Activated naive CD4-positive, alpha-beta T cell treated with anti-CD3 and anti-CD28 coated beads for 36 hours (primary cell): ENCODE results near the gene FAM83D. TPM values are rescaled to one million over a fixed set of nuclear protein-coding genes. Genes with fewer than 3 reads are reported as not detected.

Experiments
- CTCF ChIA-PET: fragments of 350-600 bp; sonication (Branson Sonifier 250); formaldehyde crosslinking; loops from one replicate; lab custom pipeline; 2021; ENCODE audit warnings: antibody characterized with exemption; lab: Charles Lee
- DNase-seq: peaks from one replicate; pipeline ENCODE4 v3.0.0-alpha.2; 2020
- H3K27ac Mint-ChIP-seq: one replicate; pipeline ENCODE4 v1.8.0; 2021; ENCODE audit warnings: mild to moderate bottlenecking, mixed read lengths
- H3K27me3 Mint-ChIP-seq: one replicate; pipeline ENCODE4 v1.8.0; 2021; ENCODE audit warnings: low read depth, mixed read lengths
- H3K36me3 Mint-ChIP-seq: one replicate; pipeline ENCODE4 v1.8.0; 2021; ENCODE audit warnings: low read depth, mixed read lengths
- H3K4me1 Mint-ChIP-seq: one replicate; pipeline ENCODE4 v1.8.0; 2021; ENCODE audit warnings: low read depth, mixed read lengths
- H3K4me3 Mint-ChIP-seq: one replicate; pipeline ENCODE4 v1.8.0; 2021; ENCODE audit warnings: mild to moderate bottlenecking, moderate library complexity, mixed read lengths
- H3K9me3 Mint-ChIP-seq: one replicate; pipeline ENCODE4 v1.8.0; 2021; ENCODE audit warnings: mixed read lengths
- intact Hi-C: fragments of 100-400 bp; cut with micrococcal nuclease; formaldehyde crosslinking; loops from one replicate; pipeline ENCODE4 v1.15.1; 2023
- total RNA-seq, 2 experiments: library from RNA; stranded (reverse); gene quantifications; one replicate each; pipeline ENCODE4 v1.2.3, GENCODE V29; 2021

FAM83D gene
- total RNA-seq, 2 experiments from 2014 or later, result 13.6 TPM

GRCh38 chr20:38961530-38962043 is 35.4 kb downstream of the FAM83D start:
- CTCF ChIA-PET, result interaction anchor here (0.9 to 5.4 kb wide), 8 partner anchors 11 to 303 kb away, joined by 3 to 33 read pairs (median 6); partner anchors contain the start of gene FAM83D
- Mint-ChIP-seq H3K27me3 (no peaks in the 10 kb centered on the region), H3K4me1 (peaks cover 31% of the 10 kb centered on the region), H3K4me3 (peak overlapping the region; percentile 95), H3K27ac (peak overlapping the region; percentile 98), H3K9me3 (no peaks in the 10 kb centered on the region), H3K36me3 (peaks cover 7% of the 10 kb centered on the region)
- intact Hi-C loops, result loop anchor here (1.0 to 5.0 kb wide), 7 partner anchors 35 to 489 kb away; partner anchors contain the start of genes ACTR5, FAM83D, PPP1R16B and RALGAPB
- peak; percentile 43 for DNase-seq

GRCh38 chr20:38962044-38962927 is 36.1 kb downstream of the FAM83D start, which contains the start of gene DHX35:
Gene DHX35, plus strand, starts transcription at chr20:38962344. Its CDS starts 24 bp downstream, at chr20:38962368.
- peaks cover 7% of the 10 kb centered on the region for H3K36me3 Mint-ChIP-seq
- no peaks in the 10 kb centered on the region for H3K9me3 Mint-ChIP-seq

DNA sequence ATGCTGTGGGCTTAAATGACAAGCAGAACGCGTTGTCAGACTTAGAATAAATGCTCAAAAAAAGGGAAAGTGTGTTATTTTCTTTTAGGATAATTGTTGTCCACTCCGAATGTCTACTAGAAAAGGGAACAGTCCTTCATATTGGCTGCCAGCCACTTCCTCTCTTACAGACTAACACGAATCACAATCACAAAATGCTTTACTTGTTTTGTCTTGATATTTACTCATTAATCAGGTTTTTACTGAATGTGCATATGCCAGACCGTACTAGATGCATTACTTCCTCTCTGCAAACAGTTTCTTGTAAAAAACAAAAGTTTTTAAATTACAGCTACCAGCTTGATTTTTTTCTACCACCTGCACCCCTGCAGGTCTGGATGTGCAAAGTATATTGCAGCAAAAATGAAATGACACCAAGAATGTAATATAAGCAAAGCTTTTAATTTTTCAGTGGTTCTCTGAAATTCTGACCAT is 36.7 kb downstream of the FAM83D start:
- Mint-ChIP-seq H3K36me3 (peaks cover 7% of the 10 kb centered on the region), H3K4me1 (peaks cover 32% of the 10 kb centered on the region), H3K27me3 (no peaks in the 10 kb centered on the region), H3K9me3 (no peaks in the 10 kb centered on the region), H3K27ac (peak overlapping the region; percentile 80), H3K4me3 (peak overlapping the region; percentile 95)
- intact Hi-C loops, result loop anchor here (1.0 to 5.0 kb wide), 7 partner anchors 37 to 491 kb away; partner anchors contain the start of genes ACTR5, FAM83D, PPP1R16B and RALGAPB
- DNase-seq, result no peak
- CTCF ChIA-PET, result interaction anchor here (1.0 to 5.4 kb wide), 6 partner anchors 33 to 237 kb away, joined by 4 to 33 read pairs (median 10); partner anchors contain the start of gene FAM83D

More at GRCh38 chr20:38962044-38962927, 36.1 kb downstream of the FAM83D start, which contains the start of gene DHX35:
- intact Hi-C loops, result loop anchor here (1.0 to 5.0 kb wide), 7 partner anchors 36 to 490 kb away; partner anchors contain the start of genes ACTR5, FAM83D, PPP1R16B and RALGAPB
- CTCF ChIA-PET, result interaction anchor here (0.9 to 5.4 kb wide), 9 partner anchors 11 to 304 kb away, joined by 3 to 33 read pairs (median 5); partner anchors contain the start of gene FAM83D
- Mint-ChIP-seq H3K4me3 (peak within 1 kb of the TSS; percentile 95), H3K4me1 (peaks cover 32% of the 10 kb centered on the region), H3K27ac (peak within 1 kb of the TSS; percentile 98), H3K27me3 (no peaks in the 10 kb centered on the region)
- peak; percentile 99 for DNase-seq

GRCh38 chr20:38963745-38964144 is 37.5 kb downstream of the FAM83D start:
- DNase-seq, result no peak
- Mint-ChIP-seq H3K36me3 (peaks cover 7% of the 10 kb centered on the region), H3K27ac (no peak overlapping the region), H3K27me3 (no peaks in the 10 kb centered on the region), H3K4me3 (no peak overlapping the region), H3K4me1 (peaks cover 32% of the 10 kb centered on the region), H3K9me3 (no peaks in the 10 kb centered on the region)
- intact Hi-C loops, result loop anchor here (2.0 to 5.0 kb wide), 2 partner anchors 159 to 491 kb away; partner anchors contain the start of genes PPP1R16B and RALGAPB
- CTCF ChIA-PET, result interaction anchor here (3.4 to 5.4 kb wide), 3 partner anchors 33 to 86 kb away, joined by 14 to 33 read pairs (median 15); partner anchors contain the start of gene FAM83D

GRCh38 chr20:38965264-38965663 is 39.0 kb downstream of the FAM83D start:
- Mint-ChIP-seq H3K27ac (no peak overlapping the region), H3K27me3 (no peaks in the 10 kb centered on the region), H3K9me3 (no peaks in the 10 kb centered on the region), H3K4me3 (no peak overlapping the region), H3K4me1 (peaks cover 32% of the 10 kb centered on the region), H3K36me3 (peaks cover 7% of the 10 kb centered on the region)
- DNase-seq, result no peak
- intact Hi-C loops, result no loop called here
- CTCF ChIA-PET, result interaction anchor here (1.4 to 5.4 kb wide), 3 partner anchors 33 to 84 kb away, joined by 3 to 33 read pairs (median 3); no protein-coding TSS in a partner anchor

DNA sequence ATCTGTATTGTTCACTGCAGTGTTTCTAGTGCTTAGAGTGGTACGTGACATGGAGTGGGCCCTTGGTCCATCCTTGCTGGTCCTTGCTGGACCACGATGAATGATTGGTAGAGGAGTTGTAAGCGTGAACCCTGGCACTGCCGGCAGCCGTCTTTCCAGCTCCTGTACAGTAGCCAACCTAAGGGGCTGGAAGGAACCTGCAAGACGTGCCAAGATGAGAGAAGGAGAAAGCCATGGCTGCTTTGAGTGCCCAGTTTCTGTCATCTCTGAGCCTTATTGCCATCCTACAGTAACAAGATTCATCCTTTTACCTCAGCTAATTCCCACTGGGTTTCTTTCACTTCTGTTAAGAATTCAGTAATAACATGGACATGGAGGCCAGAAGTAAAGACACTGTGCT is 41.9 kb downstream of the FAM83D start:
- Mint-ChIP-seq H3K9me3 (no peaks in the 10 kb centered on the region), H3K27ac (no peak overlapping the region), H3K4me3 (no peak overlapping the region), H3K36me3 (peaks cover 19% of the 10 kb centered on the region), H3K4me1 (peaks cover 18% of the 10 kb centered on the region), H3K27me3 (no peaks in the 10 kb centered on the region)
- CTCF ChIA-PET, result interaction anchor here (0.8 kb wide), 1 partner anchor 11 kb away, joined by 3 read pairs; no protein-coding TSS in a partner anchor
- DNase-seq, result no peak
- intact Hi-C loops, result no loop called here

DNA sequence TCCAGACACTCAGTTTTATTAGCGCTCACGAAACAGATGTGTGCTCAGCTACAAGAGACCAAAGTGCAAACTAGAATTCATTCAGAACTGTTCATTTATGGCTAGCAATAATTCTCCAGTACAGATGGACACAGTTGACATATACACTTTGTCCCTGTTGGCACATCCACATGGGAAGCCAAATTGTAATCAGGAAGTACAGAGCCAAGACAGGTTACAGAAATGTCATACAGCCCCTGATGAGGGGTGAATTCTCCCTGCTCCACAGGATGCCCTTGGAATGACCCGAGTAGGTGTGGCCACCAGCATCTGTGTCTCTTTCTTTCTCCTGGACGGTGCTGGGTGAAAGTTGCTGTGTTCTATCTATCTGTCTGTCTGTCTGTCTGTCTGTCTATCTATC is 43.5 kb downstream of the FAM83D start:
- H3K4me3 Mint-ChIP-seq, result no peak overlapping the region
- intact Hi-C loops, result no loop called here
- CTCF ChIA-PET, result interaction anchor here (1.2 kb wide), 1 partner anchor 79 kb away, joined by 5 read pairs; no protein-coding TSS in a partner anchor
- H3K9me3 Mint-ChIP-seq, result no peaks in the 10 kb centered on the region
- DNase-seq, result no peak
- no peak overlapping the region for H3K27ac Mint-ChIP-seq
- peaks cover 9% of the 10 kb centered on the region for H3K4me1 Mint-ChIP-seq
- H3K36me3 Mint-ChIP-seq, result peaks cover 19% of the 10 kb centered on the region
- no peaks in the 10 kb centered on the region for H3K27me3 Mint-ChIP-seq

GRCh38 chr20:38970302-38970701 is 44.1 kb downstream of the FAM83D start:
- Mint-ChIP-seq H3K27ac (no peak overlapping the region), H3K27me3 (no peaks in the 10 kb centered on the region), H3K9me3 (no peaks in the 10 kb centered on the region), H3K4me3 (no peak overlapping the region), H3K4me1 (peaks cover 6% of the 10 kb centered on the region), H3K36me3 (peaks cover 16% of the 10 kb centered on the region)
- no peak for DNase-seq
- intact Hi-C loops, result no loop called here
- CTCF ChIA-PET, result interaction anchor here (1.2 kb wide), 1 partner anchor 79 kb away, joined by 5 read pairs; no protein-coding TSS in a partner anchor

GRCh38 chr20:38973107-38973506 is 46.9 kb downstream of the FAM83D start:
- CTCF ChIA-PET, result no interaction called here
- Mint-ChIP-seq H3K27me3 (no peaks in the 10 kb centered on the region), H3K9me3 (no peaks in the 10 kb centered on the region), H3K4me3 (no peak overlapping the region), H3K36me3 (peaks cover 16% of the 10 kb centered on the region), H3K27ac (no peak overlapping the region), H3K4me1 (peaks cover 3% of the 10 kb centered on the region)
- no peak for DNase-seq
- intact Hi-C loops, result no loop called here

DNA sequence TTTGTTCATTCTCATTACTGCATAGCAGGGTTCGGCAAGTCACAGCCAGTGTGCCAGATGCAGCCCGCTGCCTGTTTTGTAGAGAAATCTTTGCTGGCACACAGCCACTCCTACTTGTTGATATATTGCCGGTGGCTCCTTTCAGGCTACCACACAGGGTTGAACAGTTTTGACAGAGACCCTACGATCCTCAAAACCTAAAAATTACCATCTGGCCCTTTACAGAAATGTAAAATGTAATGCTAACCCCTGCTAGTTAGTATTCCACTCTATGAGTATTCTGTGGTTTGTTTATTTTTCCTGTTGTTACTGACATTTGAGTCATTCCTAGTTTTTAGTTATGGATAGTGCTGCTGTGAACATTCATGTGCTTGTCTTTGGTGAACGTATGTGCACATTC is 47.4 kb downstream of the FAM83D start:
- Mint-ChIP-seq H3K27me3 (no peaks in the 10 kb centered on the region), H3K27ac (no peak overlapping the region), H3K4me1 (peaks cover 3% of the 10 kb centered on the region), H3K9me3 (no peaks in the 10 kb centered on the region), H3K36me3 (peaks cover 16% of the 10 kb centered on the region), H3K4me3 (no peak overlapping the region)
- CTCF ChIA-PET, result no interaction called here
- no peak for DNase-seq
- intact Hi-C loops, result no loop called here

- intact Hi-C loops, result no loop called here
- Mint-ChIP-seq H3K36me3 (peaks cover 13% of the 10 kb centered on the region), H3K4me1 (peaks cover 3% of the 10 kb centered on the region), H3K27ac (no peak overlapping the region), H3K9me3 (no peaks in the 10 kb centered on the region), H3K27me3 (no peaks in the 10 kb centered on the region), H3K4me3 (no peak overlapping the region)
- CTCF ChIA-PET, result interaction anchor here (1.0 kb wide), 1 partner anchor 73 kb away, joined by 3 read pairs; no protein-coding TSS in a partner anchor
- DNase-seq, result no peak
These were observed 49.4 kb downstream of the FAM83D start for GRCh38 chr20:38975539-38976120.
